HEK293 (cell line): ENCODE measurements around the gene TMEM198.

Experiments used
- BCL11A ChIP-seq: fragments of 450-650 bp; formaldehyde crosslinking; IDR thresholded peaks from 2 replicates; pipeline ENCODE4 v1.5.1; 2016; ENCODE audit warnings: low read depth, missing biosample characterization, missing genetic modification characterization
- GLI2 ChIP-seq: fragments of 450-650 bp; formaldehyde crosslinking; IDR thresholded peaks from 2 replicates; pipeline ENCODE4; 2017; ENCODE audit warnings: missing biosample characterization, missing genetic modification characterization, low read depth, borderline replicate concordance
- KLF8 ChIP-seq: fragments of 450-650 bp; formaldehyde crosslinking; IDR thresholded peaks from 2 replicates; pipeline ENCODE4 v1.5.1; 2016; ENCODE audit warnings: missing biosample characterization, missing genetic modification characterization
- RBAK ChIP-seq: fragments of 450-650 bp; formaldehyde crosslinking; IDR thresholded peaks from 2 replicates; pipeline ENCODE4 v1.5.1; 2016; ENCODE audit warnings: missing biosample characterization, missing genetic modification characterization
- REPIN1 ChIP-seq: fragments of 450-650 bp; formaldehyde crosslinking; IDR thresholded peaks from 2 replicates; pipeline ENCODE4 v1.5.1; 2017; ENCODE audit warnings: missing biosample characterization, missing genetic modification characterization, low read depth
- ZBTB48 ChIP-seq: fragments of 450-650 bp; formaldehyde crosslinking; IDR thresholded peaks from 2 replicates; pipeline ENCODE4 v1.5.1; 2016; ENCODE audit warnings: missing biosample characterization, missing genetic modification characterization
- ZEB2 ChIP-seq: fragments of 450-650 bp; formaldehyde crosslinking; IDR thresholded peaks from 2 replicates; pipeline ENCODE4 v1.5.1; 2016; ENCODE audit warnings: missing biosample characterization, missing genetic modification characterization
- ZFHX2 ChIP-seq: fragments of 450-650 bp; formaldehyde crosslinking; conservative IDR thresholded peaks from 2 replicates; pipeline ENCODE4 v1.5.1; 2016; ENCODE audit warnings: missing biosample characterization, missing genetic modification characterization
- ZFP69B ChIP-seq: fragments of 450-650 bp; formaldehyde crosslinking; IDR thresholded peaks from 2 replicates; pipeline ENCODE4 v1.5.1; 2016; ENCODE audit warnings: missing biosample characterization, missing genetic modification characterization
- ZNF133 ChIP-seq: fragments of 450-650 bp; formaldehyde crosslinking; IDR thresholded peaks from 2 replicates; pipeline ENCODE4 v1.5.1; 2016; ENCODE audit warnings: missing biosample characterization, missing genetic modification characterization
- ZNF169 ChIP-seq: fragments of 450-650 bp; formaldehyde crosslinking; IDR thresholded peaks from 2 replicates; pipeline ENCODE4 v1.5.1; 2016; ENCODE audit warnings: missing biosample characterization, missing genetic modification characterization
- ZNF19 ChIP-seq: fragments of 450-650 bp; formaldehyde crosslinking; IDR thresholded peaks from 2 replicates; pipeline ENCODE4; 2016; ENCODE audit warnings: missing biosample characterization, missing genetic modification characterization, low read depth
- ZNF211 ChIP-seq: fragments of 450-650 bp; formaldehyde crosslinking; IDR thresholded peaks from 2 replicates; pipeline ENCODE4 v1.5.1; 2016; ENCODE audit warnings: low read depth, missing biosample characterization, missing genetic modification characterization
- ZNF239 ChIP-seq: fragments of 450-650 bp; formaldehyde crosslinking; IDR thresholded peaks from 2 replicates; pipeline ENCODE4 v1.5.1; 2016; ENCODE audit warnings: missing biosample characterization, missing genetic modification characterization
- ZNF24 ChIP-seq: fragments of 450-650 bp; formaldehyde crosslinking; IDR thresholded peaks from 2 replicates; pipeline ENCODE4 v1.5.1; 2016; ENCODE audit warnings: missing biosample characterization, missing genetic modification characterization
- ZNF324 ChIP-seq: fragments of 450-650 bp; formaldehyde crosslinking; IDR thresholded peaks from 2 replicates; pipeline ENCODE4 v1.5.1; 2016; ENCODE audit warnings: missing biosample characterization, missing genetic modification characterization
- ZNF555 ChIP-seq: fragments of 450-650 bp; formaldehyde crosslinking; conservative IDR thresholded peaks from 2 replicates; pipeline ENCODE4 v1.5.1; 2017; ENCODE audit warnings: missing biosample characterization, mild to moderate bottlenecking, missing genetic modification characterization, inconsistent platforms
- ZNF610 ChIP-seq: fragments of 450-650 bp; formaldehyde crosslinking; IDR thresholded peaks from 2 replicates; pipeline ENCODE4 v1.5.1; 2016; ENCODE audit warnings: missing biosample characterization, missing genetic modification characterization, borderline replicate concordance
- ZNF624 ChIP-seq: fragments of 450-650 bp; formaldehyde crosslinking; IDR thresholded peaks from 2 replicates; pipeline ENCODE4 v1.5.1; 2017; ENCODE audit warnings: missing biosample characterization, missing genetic modification characterization
- ZNF777 ChIP-seq: fragments of 450-650 bp; formaldehyde crosslinking; IDR thresholded peaks from 2 replicates; pipeline ENCODE4 v1.5.1; 2017; ENCODE audit warnings: missing biosample characterization, missing genetic modification characterization, borderline replicate concordance
- ZXDB ChIP-seq: fragments of 450-650 bp; formaldehyde crosslinking; IDR thresholded peaks from 2 replicates; pipeline ENCODE4 v1.5.1; 2016; ENCODE audit warnings: missing biosample characterization, missing genetic modification characterization
- TF ChIP-seq, protein P1 (sequence below): fragments of 450-650 bp; formaldehyde crosslinking; conservative IDR thresholded peaks from 2 replicates; pipeline ENCODE4 v1.5.1; 2016; ENCODE audit warnings: low read depth, missing biosample characterization, missing genetic modification characterization
- TF ChIP-seq, protein P2 (sequence below): fragments of 450-650 bp; formaldehyde crosslinking; IDR thresholded peaks from 2 replicates; pipeline ENCODE4 v1.5.1; 2016; ENCODE audit warnings: missing biosample characterization, missing genetic modification characterization, low read depth
- TF ChIP-seq, protein P3 (sequence below): fragments of 450-650 bp; formaldehyde crosslinking; IDR thresholded peaks from 2 replicates; pipeline ENCODE4; 2016; ENCODE audit warnings: missing biosample characterization, missing genetic modification characterization
- TF ChIP-seq, protein P4 (sequence below): fragments of 450-650 bp; formaldehyde crosslinking; IDR thresholded peaks from 2 replicates; pipeline ENCODE4 v1.5.1; 2016; ENCODE audit warnings: missing biosample characterization, missing genetic modification characterization

Gene TMEM198

DNA sequence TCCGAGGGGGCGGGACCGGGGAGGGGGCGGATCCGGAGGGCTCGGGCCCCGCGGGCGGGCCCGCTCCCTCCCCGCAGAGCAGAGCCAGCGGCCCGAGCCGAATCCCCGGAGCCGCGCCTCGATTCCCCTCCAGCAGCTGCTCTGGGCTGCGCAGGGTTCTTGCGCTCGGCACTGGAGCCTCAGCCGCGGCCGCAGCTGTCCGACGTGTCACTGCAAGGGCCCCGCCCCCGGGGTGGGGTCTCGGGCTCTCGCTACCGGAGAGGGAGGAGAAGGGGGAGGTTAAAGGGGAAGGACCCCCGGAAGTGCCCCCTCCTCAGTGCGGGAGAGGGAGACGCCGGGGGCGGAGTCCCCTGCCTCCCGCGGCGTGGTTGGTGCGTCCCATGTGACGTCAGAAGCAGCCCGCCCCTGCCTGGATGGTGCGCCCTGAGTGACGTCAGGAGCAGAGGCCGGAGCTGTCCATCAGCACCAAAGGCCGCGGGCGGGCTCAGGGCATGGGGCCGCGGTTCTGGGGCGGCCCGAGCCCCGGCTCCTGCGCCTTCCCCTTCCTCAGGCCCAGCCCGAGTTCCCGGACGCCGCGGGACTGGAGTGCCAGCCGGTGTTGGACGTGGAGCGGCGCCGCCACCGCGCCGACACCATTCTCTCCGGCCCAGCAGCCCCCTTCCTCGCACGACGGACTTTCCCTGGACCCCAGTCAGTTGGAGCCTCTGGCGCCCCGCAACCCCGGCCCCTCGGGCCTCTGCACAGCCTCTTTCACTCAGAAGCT, at the start of gene TMEM198, which contains the start of gene CHPF (continued):
- TF ChIP-seq KLF8 (tag by site-specific recombination) (peak; percentile 88), RBAK (tag by site-specific recombination) (no peak), ZNF211 (tag by site-specific recombination) (no peak), ZNF169 (tag by site-specific recombination) (no peak), ZNF24 (tag by site-specific recombination) (no peak), ZNF777 (tag by site-specific recombination) (no peak), BCL11A (tag by site-specific recombination) (peak; percentile 77; the same call in 1 of the 2 replicates), ZNF133 (no peak), ZNF239 (tag by site-specific recombination) (no peak), ZFHX2 (tag by site-specific recombination) (0 out of 2 replicates have a peak, but pooled peaks have one; percentile 54), ZNF555 (tag by site-specific recombination) (no peak), ZNF19 (no peak), ZXDB (tag by site-specific recombination) (peak; percentile 65), GLI2 (tag by site-specific recombination) (no peak), ZFP69B (tag by site-specific recombination) (0 out of 2 replicates have a peak, but pooled peaks have one; percentile 22), ZBTB48 (tag by site-specific recombination) (0 out of 2 replicates have a peak, but pooled peaks have one; percentile 54), REPIN1 (tag by site-specific recombination) (no peak), ZNF610 (no peak), ZNF324 (tag by site-specific recombination) (peak; percentile 32; the same call in 1 of the 2 replicates), ZEB2 (tag by site-specific recombination) (peak; percentile 90; the same call in 1 of the 2 replicates), ZNF624 (tag by site-specific recombination) (no peak)
- TF ChIP-seq, protein P1, sequence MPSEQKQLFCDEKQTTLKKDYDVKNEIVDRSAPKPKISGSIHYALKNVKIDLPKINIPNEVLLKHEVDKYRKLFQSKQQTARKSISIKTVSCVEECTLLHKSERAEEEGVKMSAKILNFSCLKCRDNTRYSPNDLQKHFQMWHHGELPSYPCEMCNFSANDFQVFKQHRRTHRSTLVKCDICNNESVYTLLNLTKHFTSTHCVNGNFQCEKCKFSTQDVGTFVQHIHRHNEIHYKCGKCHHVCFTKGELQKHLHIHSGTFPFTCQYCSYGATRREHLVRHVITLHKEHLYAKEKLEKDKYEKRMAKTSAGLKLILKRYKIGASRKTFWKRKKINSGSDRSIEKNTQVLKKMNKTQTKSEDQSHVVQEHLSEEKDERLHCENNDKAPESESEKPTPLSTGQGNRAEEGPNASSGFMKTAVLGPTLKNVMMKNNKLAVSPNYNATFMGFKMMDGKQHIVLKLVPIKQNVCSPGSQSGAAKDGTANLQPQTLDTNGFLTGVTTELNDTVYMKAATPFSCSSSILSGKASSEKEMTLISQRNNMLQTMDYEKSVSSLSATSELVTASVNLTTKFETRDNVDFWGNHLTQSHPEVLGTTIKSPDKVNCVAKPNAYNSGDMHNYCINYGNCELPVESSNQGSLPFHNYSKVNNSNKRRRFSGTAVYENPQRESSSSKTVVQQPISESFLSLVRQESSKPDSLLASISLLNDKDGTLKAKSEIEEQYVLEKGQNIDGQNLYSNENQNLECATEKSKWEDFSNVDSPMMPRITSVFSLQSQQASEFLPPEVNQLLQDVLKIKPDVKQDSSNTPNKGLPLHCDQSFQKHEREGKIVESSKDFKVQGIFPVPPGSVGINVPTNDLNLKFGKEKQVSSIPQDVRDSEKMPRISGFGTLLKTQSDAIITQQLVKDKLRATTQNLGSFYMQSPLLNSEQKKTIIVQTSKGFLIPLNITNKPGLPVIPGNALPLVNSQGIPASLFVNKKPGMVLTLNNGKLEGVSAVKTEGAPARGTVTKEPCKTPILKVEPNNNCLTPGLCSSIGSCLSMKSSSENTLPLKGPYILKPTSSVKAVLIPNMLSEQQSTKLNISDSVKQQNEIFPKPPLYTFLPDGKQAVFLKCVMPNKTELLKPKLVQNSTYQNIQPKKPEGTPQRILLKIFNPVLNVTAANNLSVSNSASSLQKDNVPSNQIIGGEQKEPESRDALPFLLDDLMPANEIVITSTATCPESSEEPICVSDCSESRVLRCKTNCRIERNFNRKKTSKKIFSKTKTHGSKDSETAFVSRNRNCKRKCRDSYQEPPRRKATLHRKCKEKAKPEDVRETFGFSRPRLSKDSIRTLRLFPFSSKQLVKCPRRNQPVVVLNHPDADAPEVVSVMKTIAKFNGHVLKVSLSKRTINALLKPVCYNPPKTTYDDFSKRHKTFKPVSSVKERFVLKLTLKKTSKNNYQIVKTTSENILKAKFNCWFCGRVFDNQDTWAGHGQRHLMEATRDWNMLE, result 0 out of 2 replicates have a peak, but pooled peaks have one; percentile 36
- TF ChIP-seq, protein P2, sequence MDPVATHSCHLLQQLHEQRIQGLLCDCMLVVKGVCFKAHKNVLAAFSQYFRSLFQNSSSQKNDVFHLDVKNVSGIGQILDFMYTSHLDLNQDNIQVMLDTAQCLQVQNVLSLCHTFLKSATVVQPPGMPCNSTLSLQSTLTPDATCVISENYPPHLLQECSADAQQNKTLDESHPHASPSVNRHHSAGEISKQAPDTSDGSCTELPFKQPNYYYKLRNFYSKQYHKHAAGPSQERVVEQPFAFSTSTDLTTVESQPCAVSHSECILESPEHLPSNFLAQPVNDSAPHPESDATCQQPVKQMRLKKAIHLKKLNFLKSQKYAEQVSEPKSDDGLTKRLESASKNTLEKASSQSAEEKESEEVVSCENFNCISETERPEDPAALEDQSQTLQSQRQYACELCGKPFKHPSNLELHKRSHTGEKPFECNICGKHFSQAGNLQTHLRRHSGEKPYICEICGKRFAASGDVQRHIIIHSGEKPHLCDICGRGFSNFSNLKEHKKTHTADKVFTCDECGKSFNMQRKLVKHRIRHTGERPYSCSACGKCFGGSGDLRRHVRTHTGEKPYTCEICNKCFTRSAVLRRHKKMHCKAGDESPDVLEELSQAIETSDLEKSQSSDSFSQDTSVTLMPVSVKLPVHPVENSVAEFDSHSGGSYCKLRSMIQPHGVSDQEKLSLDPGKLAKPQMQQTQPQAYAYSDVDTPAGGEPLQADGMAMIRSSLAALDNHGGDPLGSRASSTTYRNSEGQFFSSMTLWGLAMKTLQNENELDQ (tag by site-specific recombination), result no peak
- TF ChIP-seq, protein P3, sequence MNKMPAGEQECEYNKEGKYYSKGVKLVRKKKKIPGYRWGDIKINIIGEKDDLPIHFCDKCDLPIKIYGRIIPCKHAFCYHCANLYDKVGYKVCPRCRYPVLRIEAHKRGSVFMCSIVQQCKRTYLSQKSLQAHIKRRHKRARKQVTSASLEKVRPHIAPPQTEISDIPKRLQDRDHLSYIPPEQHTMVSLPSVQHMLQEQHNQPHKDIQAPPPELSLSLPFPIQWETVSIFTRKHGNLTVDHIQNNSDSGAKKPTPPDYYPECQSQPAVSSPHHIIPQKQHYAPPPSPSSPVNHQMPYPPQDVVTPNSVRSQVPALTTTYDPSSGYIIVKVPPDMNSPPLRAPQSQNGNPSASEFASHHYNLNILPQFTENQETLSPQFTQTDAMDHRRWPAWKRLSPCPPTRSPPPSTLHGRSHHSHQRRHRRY (tag by site-specific recombination), result no peak
- TF ChIP-seq, protein P4, sequence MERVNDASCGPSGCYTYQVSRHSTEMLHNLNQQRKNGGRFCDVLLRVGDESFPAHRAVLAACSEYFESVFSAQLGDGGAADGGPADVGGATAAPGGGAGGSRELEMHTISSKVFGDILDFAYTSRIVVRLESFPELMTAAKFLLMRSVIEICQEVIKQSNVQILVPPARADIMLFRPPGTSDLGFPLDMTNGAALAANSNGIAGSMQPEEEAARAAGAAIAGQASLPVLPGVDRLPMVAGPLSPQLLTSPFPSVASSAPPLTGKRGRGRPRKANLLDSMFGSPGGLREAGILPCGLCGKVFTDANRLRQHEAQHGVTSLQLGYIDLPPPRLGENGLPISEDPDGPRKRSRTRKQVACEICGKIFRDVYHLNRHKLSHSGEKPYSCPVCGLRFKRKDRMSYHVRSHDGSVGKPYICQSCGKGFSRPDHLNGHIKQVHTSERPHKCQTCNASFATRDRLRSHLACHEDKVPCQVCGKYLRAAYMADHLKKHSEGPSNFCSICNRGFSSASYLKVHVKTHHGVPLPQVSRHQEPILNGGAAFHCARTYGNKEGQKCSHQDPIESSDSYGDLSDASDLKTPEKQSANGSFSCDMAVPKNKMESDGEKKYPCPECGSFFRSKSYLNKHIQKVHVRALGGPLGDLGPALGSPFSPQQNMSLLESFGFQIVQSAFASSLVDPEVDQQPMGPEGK (tag by site-specific recombination), result peak; percentile 99
